Amygdala (tissue), 56 donors: Measurements from ENCODE around the gene SRL.
A peak's percentile ranks its signal among the peaks of the same experiment; 100 is the strongest.

ENCODE experiments used
- DNase-seq, 56 donors: peaks; one replicate each; lab custom pipeline; 2025; lab: John Stamatoyannopoulos, UW

SRL gene

GRCh38 chr16:4205971-4206370 lies 35.9 kb downstream of the SRL start:
- no peak for DNase-seq

- DNase-seq: no peak
These were observed 37.4 kb downstream of the SRL start for GRCh38 chr16:4204521-4204920.

- no peak for DNase-seq
These were observed 38.1 kb downstream of the SRL start for GRCh38 chr16:4203748-4204147.

GRCh38 chr16:4202615-4203345 lies 39.1 kb downstream of the SRL start:
- no peak for DNase-seq

GRCh38 chr16:4200781-4201137 lies 41.1 kb downstream of the SRL start:
- no peak for DNase-seq

GRCh38 chr16:4200000-4200780 lies 41.7 kb downstream of the SRL start:
- DNase-seq: peak in 21 of 56 donors; percentile 3 to 47 (median 22)

- DNase-seq: no peak
These were observed 43.1 kb downstream of the SRL start for GRCh38 chr16:4198816-4199215.

- peak in 1 of 56 donors; percentile 16 for DNase-seq
These were observed 47.2 kb downstream of the SRL start for GRCh38 chr16:4194661-4195060.

GRCh38 chr16:4193920-4194319 lies 48.0 kb downstream of the SRL start:
- DNase-seq: no peak

- DNase-seq: no peak
These were observed 49.7 kb downstream of the SRL start for GRCh38 chr16:4192206-4192605.

- no peak for DNase-seq
These were observed 51.1 kb downstream of the SRL start for GRCh38 chr16:4190712-4191333.

GRCh38 chr16:4190086-4190485 lies 51.8 kb downstream of the SRL start:
- no peak for DNase-seq

- DNase-seq: peak in 6 of 56 donors; percentile 18 to 60 (median 37)
These were observed 57.7 kb downstream of the SRL start for GRCh38 chr16:4184038-4184702.

GRCh38 chr16:4183237-4184037 lies 58.4 kb downstream of the SRL start:
- DNase-seq: peak in 55 of 56 donors; percentile 26 to 94 (median 83)

GRCh38 chr16:4182581-4183236 lies 59.2 kb downstream of the SRL start:
- DNase-seq: no peak

GRCh38 chr16:4180511-4180910 lies 61.4 kb downstream of the SRL start:
- no peak for DNase-seq

GRCh38 chr16:4179763-4180260 lies 62.1 kb downstream of the SRL start:
- DNase-seq: no peak

- DNase-seq: peak in 4 of 56 donors; percentile 3 to 21 (median 12)
These were observed 62.9 kb downstream of the SRL start for GRCh38 chr16:4179020-4179419.

- no peak for DNase-seq
These were observed 63.3 kb downstream of the SRL start for GRCh38 chr16:4178468-4179010.
